ENCODE measurements around the gene MYO18B. TPM values are rescaled to one million over a fixed set of nuclear protein-coding genes. Genes with fewer than 3 reads are reported as not detected.

Gene MYO18B
- total RNA-seq, 1 donor from 2014 or later = 184 TPM

DNA sequence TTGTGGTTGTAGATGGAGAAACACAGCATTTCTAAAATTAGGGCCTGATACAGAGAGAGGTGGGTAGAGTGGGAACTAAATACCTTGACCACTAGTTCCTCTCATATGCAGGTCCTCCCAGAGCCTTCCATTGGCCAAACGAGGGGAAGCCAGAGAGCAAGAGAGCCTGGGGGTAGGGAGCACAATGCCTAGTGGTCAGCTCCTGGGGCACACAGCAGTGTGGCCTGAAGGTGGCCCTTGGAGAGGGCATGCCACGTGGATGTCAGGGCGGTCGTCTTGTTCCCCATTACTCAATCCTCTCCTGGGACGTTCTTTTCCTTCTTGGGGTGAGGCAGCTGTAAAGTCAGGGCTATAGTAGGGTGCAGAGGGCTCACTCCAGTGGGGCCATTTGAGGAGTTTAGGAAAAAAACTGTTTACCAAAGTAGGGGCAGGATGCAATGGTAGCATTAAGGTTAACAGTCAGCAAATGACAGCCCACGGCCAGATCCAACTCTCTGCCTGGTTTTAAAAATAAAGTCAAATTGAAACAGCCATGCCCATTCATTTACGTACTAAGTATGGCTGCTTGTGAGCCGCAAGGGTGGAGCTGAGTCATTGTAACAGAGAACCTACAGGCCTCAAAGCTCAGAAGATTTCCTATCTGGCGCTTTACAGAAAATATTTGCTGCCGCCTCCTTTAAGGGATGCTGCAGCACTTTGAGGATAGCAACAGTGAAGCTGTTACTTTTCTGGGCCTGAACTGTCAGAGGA, 7.6 kb downstream of the MYO18B start:
- DNase-seq = no peak

- no peak for DNase-seq
Measured at GRCh38 chr22:25750569-25751173, 8.7 kb downstream of the MYO18B start.

DNA sequence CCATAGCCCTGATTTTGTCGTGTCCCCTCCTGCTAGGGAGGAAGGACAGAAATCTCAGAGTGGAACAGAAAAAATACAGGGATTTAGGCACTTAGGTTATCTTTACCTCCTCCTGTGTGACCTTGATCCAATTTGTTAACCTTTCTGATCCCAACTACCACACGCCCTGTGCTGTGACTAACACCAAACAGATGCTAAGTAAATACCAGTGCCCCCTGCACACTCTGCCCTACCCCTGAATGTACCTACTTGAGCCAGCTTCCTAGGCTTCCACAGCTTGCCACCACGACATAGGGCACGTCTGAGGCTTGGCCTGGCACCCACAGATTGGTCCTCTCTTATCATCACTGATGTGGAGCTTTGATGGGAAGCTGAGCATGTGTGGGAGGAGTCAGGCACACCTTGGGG, 9.2 kb downstream of the MYO18B start:
- DNase-seq = no peak

DNA sequence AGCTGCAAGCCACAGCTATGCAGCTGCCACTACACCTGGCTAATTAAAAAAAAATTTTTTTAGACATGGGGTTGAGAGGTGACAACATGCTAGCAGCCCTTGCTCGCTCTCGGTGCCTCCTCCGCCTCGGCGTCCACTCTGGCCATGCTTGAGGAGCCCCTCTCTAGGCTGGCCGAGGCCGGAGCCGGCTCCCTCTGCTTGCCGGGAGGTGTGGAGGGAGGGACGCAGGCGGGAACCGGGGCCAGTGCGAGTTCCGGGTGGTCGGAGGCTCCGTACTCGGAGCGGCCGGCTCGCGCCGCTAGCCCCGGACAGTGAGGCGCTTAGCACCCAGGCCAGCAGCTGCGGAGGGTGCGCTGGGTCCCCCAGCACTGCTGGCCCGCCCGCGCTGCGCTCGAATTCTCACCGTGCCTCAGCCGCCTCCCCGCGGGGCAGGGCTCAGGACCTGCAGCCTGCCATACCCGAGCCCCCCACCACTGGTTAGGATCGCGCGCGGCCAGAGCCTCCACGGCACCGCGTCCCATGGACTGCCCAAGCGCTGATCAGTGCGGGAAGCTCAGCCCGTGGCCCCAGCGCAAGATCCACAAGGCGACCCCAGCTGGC, 10.7 kb downstream of the MYO18B start:
- DNase-seq = no peak

DNA sequence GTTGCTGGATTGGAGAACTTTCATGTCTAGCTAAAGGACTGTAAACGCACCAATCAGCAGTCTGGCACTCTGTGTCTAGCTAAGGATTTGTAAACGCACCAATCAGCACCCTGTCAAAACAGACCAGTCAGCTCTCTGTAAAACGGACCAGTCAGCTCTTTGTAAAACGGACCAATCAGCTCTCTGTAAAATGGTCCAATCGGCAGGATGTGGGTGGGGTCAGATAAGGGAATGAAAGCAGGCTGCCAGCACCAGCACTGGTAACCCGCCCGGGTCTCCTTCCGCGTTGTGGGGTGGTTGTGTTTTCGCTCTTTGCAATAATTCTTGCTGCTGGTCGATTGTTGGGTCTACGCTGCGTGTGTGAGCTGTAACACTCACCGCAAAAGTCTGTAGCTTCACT, 11.3 kb downstream of the MYO18B start:
- DNase-seq = no peak

GRCh38 chr22:25754527-25755202, 12.7 kb downstream of the MYO18B start:
- DNase-seq = peak; percentile 74

DNA sequence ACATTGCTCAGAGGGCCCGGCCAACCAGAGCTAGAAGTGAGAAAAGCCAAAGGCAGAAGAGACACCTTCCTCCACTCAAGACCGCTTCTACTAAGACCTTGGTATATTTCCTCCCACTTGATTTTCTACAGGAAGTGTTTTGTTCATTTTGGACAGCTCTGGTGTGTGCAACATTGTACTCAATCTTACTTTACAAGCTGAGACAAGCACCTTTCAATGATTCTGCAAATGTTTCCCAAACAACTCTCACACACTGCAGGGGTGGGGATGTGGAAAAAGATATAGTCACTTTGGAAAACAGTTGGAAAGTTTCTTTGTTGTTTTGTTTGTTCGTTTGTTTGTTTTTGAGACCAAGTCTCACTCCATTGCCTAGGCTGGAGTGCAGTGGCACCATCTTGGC, 15.7 kb downstream of the MYO18B start:
- no peak for DNase-seq

- no peak for DNase-seq
Measured at GRCh38 chr22:25758316-25758715, 16.3 kb downstream of the MYO18B start.

DNA sequence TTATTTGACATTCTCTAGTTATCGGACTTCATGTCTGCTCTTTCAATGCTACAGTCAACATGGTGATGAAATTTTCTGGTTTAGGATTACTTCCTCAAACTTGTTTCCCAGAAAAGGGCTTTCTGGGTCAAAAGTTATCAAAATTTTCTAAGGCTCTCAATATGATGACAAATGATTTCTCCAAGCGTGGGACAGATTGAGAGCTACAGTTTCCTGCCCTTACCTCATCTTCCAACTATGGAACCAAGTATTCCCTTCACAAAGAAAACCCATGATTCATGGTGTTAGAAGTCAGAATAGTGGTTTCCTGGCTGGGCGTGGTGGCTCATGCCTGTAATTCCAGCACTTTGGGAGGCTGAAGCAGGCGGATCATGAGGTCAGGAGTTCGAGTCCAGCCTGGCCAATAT, 17.8 kb downstream of the MYO18B start:
- no peak for DNase-seq

- DNase-seq = no peak
Measured at GRCh38 chr22:25760294-25760693, 18.3 kb downstream of the MYO18B start.

DNA sequence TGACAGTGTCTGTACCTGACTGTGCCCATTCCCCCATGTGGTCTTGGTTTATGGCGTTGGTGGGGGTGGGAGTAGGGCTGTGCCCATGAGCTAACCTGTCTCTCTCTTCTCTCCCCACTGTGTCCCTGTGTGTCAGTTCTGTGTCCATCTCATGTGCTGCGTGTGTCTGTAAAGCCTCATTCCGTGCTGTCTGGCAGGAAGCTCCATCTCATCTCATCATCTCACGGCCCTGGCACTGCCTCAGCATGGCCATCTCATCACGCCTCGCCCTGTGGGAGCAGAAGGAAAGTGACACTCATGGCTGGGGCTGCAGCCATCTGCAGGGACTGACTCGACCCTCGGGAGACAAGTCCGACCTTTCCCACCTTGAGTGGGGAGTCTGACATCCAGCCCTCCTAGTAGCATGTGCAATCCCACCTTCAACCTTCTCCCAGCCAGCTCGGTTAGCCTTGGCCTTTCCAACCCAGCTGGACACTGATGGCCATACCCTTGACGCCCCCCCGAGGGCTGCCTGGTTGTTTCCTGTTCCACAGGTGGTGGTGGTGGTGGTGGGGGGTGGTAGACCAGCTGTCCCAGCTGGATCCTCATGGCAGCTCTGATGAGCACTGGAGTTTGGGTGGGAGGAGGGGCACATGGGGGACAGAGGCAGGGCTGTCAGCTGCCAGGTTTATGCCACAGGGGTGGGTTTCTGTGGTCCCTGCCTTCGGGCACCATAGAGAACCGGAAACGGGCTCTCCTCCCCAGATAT, 19.0 kb downstream of the MYO18B start:
- no peak for DNase-seq

DNA sequence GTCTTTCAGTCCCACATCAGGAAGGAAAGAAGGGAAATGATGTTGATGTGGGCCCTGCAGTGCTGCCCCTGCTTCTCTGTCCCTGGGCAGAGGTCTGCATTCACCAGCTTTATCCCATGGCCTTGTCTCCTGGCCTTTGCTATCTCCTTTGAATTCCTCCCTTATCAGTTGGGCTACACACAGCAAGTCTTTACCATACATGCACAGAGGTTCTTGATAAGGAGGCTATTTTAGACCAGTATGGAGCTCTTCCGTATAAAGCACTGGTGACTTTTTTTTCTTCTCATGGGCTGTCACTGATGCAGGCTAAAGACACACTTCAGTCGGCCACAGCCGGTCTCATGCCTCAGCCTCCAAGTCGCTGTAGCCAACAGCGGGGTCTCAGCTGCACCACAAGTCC, 20.2 kb downstream of the MYO18B start:
- DNase-seq = no peak

GRCh38 chr22:25763239-25763777, 21.3 kb downstream of the MYO18B start:
- DNase-seq = no peak

DNA sequence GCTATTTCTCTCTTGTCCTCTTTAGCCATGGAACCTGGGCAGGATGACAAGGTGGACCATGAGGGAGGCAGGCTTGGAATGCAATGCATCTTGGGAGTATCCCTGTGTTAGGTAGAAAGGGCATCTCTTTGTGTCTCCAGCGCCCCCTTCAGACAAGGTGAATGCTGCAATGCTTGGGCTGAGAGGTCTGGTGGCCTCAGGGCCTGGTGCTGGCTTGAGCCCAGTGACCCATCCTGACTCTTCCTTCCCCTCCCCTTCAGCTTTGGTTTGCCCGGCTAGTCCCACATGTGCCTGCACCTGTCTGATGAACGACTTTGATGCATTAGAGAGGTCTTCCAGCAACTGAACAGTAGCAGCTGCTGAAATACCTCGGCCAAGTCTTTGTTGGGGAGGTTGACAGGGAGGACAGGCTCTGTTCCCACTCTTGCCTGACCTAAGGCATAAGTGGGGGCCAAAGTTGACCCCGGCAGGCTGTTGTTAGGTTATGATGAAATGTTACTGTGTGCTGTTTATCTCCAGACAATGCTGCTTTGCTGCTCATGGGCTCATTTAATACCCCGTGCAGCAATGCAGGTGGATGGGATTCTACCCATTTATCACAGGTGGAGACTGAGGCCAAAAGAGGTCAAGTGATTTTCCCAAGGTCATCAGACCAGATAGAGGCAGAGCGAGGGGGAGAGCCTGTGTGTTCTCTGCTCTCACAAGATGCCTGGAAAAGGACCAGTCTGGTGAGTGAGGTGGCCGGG, 22.5 kb downstream of the MYO18B start:
- no peak for DNase-seq

GRCh38 chr22:25765016-25765367, 23.0 kb downstream of the MYO18B start:
- DNase-seq = peak; percentile 49

GRCh38 chr22:25765801-25766200, 23.8 kb downstream of the MYO18B start:
- no peak for DNase-seq

DNA sequence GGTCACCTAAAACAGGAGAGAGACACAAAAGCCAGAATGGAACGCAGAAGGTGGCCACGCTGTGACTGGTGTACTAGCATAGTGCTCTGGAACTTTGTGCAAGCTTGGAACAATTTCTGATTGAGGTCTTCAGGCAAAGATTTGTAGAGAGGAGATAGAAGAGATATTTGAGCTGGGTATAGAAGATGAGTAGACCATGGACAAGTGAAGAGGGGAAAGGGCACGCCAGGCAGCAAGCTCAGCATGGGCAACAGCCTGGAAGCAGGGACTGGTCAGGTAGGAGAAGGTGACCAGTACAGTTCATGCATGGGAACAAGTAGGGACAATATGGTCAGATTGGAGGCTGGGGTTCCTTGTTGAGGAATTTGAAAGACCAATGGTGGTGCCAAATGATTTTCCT, 24.4 kb downstream of the MYO18B start:
- no peak for DNase-seq

- no peak for DNase-seq
Measured at GRCh38 chr22:25770333-25770732, 28.3 kb downstream of the MYO18B start.

DNA sequence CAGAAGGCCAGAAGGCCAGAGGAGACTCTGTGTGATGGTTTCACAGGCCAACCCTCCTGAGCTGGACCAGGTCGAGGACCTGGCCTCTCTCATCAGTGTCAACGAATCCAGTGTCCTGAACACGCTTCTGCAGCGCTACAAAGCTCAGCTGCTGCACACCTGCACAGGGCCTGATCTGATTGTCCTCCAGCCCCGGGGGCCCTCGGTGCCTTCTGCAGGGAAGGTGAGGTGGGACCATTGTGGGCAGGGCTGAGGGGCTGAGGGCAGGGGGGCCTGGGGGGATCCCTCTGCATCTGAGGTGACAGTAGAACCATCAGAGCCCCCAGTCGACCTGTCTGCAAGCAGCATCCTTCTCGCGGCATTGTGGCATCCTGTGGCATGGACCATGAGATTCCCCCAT, 30.3 kb downstream of the MYO18B start:
- no peak for DNase-seq

GRCh38 chr22:25774575-25775026, 32.6 kb downstream of the MYO18B start:
- DNase-seq = peak; percentile 30

GRCh38 chr22:25775531-25775930, 33.5 kb downstream of the MYO18B start:
- DNase-seq = no peak

Measured in tongue (tissue), 2 donors.